HG03457 (cell line): ENCODE results near the gene BECN2.

Experiments used
- ATAC-seq: cut with Tn5 transposase; IDR thresholded peaks from one replicate; pipeline ENCODE4 v1.9.1; 2021; ENCODE audit warnings: moderate number of reproducible peaks; ENCODE audit not compliant: unreplicated experiment

BECN2 gene

GRCh38 chr1:241957692-241958494, at the start of gene BECN2:
TSS of gene BECN2 (plus strand) at chr1:241957767. CDS start at chr1:241957767, 0 bp downstream.
- ATAC-seq = no peak

- ATAC-seq = no peak
These were observed 41.4 kb upstream of the BECN2 start for GRCh38 chr1:241916196-241916595.

- ATAC-seq = no peak
These were observed 40.1 kb upstream of the BECN2 start for GRCh38 chr1:241917487-241917886.

GRCh38 chr1:241918879-241919278, 38.7 kb upstream of the BECN2 start:
- no peak for ATAC-seq

- ATAC-seq = no peak
These were observed 33.3 kb upstream of the BECN2 start for GRCh38 chr1:241924080-241924808.

GRCh38 chr1:241926141-241926540, 31.4 kb upstream of the BECN2 start:
- no peak for ATAC-seq

GRCh38 chr1:241927321-241927720, 30.2 kb upstream of the BECN2 start:
- no peak for ATAC-seq

GRCh38 chr1:241932845-241933244, 24.7 kb upstream of the BECN2 start:
- no peak for ATAC-seq

GRCh38 chr1:241934201-241934848, 23.2 kb upstream of the BECN2 start:
- no peak for ATAC-seq

- no peak for ATAC-seq
These were observed 22.7 kb upstream of the BECN2 start for GRCh38 chr1:241934866-241935265.

- no peak for ATAC-seq
These were observed 17.8 kb upstream of the BECN2 start for GRCh38 chr1:241939798-241940197.

- no peak for ATAC-seq
These were observed 14.8 kb upstream of the BECN2 start for GRCh38 chr1:241942738-241943137.

- no peak for ATAC-seq
These were observed 13.3 kb upstream of the BECN2 start for GRCh38 chr1:241944300-241944699.

- no peak for ATAC-seq
These were observed 10.2 kb upstream of the BECN2 start for GRCh38 chr1:241947354-241947753.

- no peak for ATAC-seq
These were observed 7.2 kb upstream of the BECN2 start for GRCh38 chr1:241950390-241950789.

GRCh38 chr1:241962153-241962552, 4.6 kb downstream of the BECN2 start:
- no peak for ATAC-seq

- no peak for ATAC-seq
These were observed 6.2 kb downstream of the BECN2 start for GRCh38 chr1:241963722-241964121.

- ATAC-seq = no peak
These were observed 7.1 kb downstream of the BECN2 start for GRCh38 chr1:241964550-241965282.

GRCh38 chr1:241968611-241969010, 11.0 kb downstream of the BECN2 start:
- ATAC-seq = no peak

GRCh38 chr1:241972703-241973369, 15.3 kb downstream of the BECN2 start:
- ATAC-seq = no peak

- ATAC-seq = no peak
These were observed 18.7 kb downstream of the BECN2 start for GRCh38 chr1:241976229-241976628.
